Measurements from ENCODE around the gene TRMO. TPM values are rescaled to one million over a fixed set of nuclear protein-coding genes. Genes with fewer than 3 reads are reported as not detected.

Gene TRMO
- total and polyA plus RNA-seq, 2 of the 8 experiments (the other 6 are each of a cell fraction or from before 2014, with no cell fraction given), result 4.6 to 5.6 TPM

GRCh38 chr9:97864396-97864795 is 57.9 kb downstream of the TRMO start:
- H3K4ac ChIP-seq (replicated peaks; ENCODE audit: insufficient read length, low read depth, low read length), result no peak overlapping the region
- H2BK5ac ChIP-seq (ENCODE audit: low read depth, low read length), result no peak overlapping the region
- H4K20me1 ChIP-seq (replicated peaks in 1 of 2; ENCODE audit: control insufficient read depth in 1 of 2, insufficient read depth in 2 of 2, low read length in 2 of 2), result peaks cover 0 to 3% of the 10 kb centered on the region in 2 experiments
- DNase-seq (ENCODE audit: low read depth in 1 of 2, low spot score in 2 of 2) (no peak), FAIRE-seq (no peak)
- no peak overlapping the region for H4K8ac ChIP-seq (ENCODE audit: extremely low read depth, insufficient read depth, low read length)
- no peak overlapping the region for H3K23ac ChIP-seq (ENCODE audit: insufficient read length)
- H2AFZ ChIP-seq (ENCODE audit: low read length), result no peak overlapping the region
- H4K91ac ChIP-seq (replicated peaks; ENCODE audit: insufficient read length, low read length), result no peak overlapping the region
- no peaks in the 10 kb centered on the region for H3K79me1 ChIP-seq (ENCODE audit: low read depth, low read length)
- no peaks in the 10 kb centered on the region for H3K36me3 ChIP-seq (ENCODE audit: control insufficient read depth in 2 of 4, insufficient read depth in 4 of 4, low read length in 3 of 4)
- H3K23me2 ChIP-seq (ENCODE audit: low read depth, low read length), result no peaks in the 10 kb centered on the region
- H2BK12ac ChIP-seq (ENCODE audit: low read depth, low read length), result no peak overlapping the region
- H3K14ac ChIP-seq (ENCODE audit: insufficient read length), result no peak overlapping the region
- H2BK20ac ChIP-seq (ENCODE audit: low read length), result no peak overlapping the region
- H3K18ac ChIP-seq (ENCODE audit: extremely low read depth, low read length), result no peak overlapping the region
- no peaks in the 10 kb centered on the region for H3K79me2 ChIP-seq (ENCODE audit: control insufficient read depth in 1 of 2, insufficient read depth in 2 of 2, low read length in 2 of 2)
- H3K9ac ChIP-seq (replicated peaks in 1 of 4; ENCODE audit: extremely low read depth in 1 of 4, low read depth in 3 of 4, low read length in 3 of 4), result no peak overlapping the region
- ChIA-PET CTCF (ENCODE audit: partially characterized antibody) (interaction anchor here (0.8 to 4.8 kb wide), 2 partner anchors 25 to 36 kb away, joined by 3 to 26 read pairs; no protein-coding TSS in a partner anchor), POLR2A (ENCODE audit: partially characterized antibody) (interaction anchor here (1.2 kb wide), 1 partner anchor 13 kb away, joined by 3 read pairs; no protein-coding TSS in a partner anchor)
- 76% methylated on average over 1 of the region's 1 CpG; no CpG with 5 or more reads in 1 of the 2 experiments for WGBS, 2 experiments (ENCODE audit: extremely low coverage in 1 of 2, insufficient coverage in 1 of 2, insufficient read length in 1 of 2, insufficient replicate concordance in 2 of 2, low coverage in 1 of 2, low lambda C conversion rate in 2 of 2, missing lambda C conversion rate in 1 of 2)
- no peak overlapping the region for H3K27ac ChIP-seq (ENCODE audit: low read depth, low read length)
- no peak overlapping the region for H3K56ac ChIP-seq (replicated peaks; ENCODE audit: insufficient read length, low read depth, low read length)
- TF ChIP-seq RBBP5 (IDR thresholded peaks at IDR 0.05; ENCODE audit: borderline replicate concordance, low read depth, low read length) (no peak), BRCA1 (IDR thresholded peaks at IDR 0.05; ENCODE audit: low read depth, low read length) (no peak), KDM5A (IDR thresholded peaks at IDR 0.05; ENCODE audit: low read length) (no peak), ZNF274 (IDR thresholded peaks at IDR 0.05; ENCODE audit: borderline replicate concordance, extremely low read depth, low read length) (no peak), CTBP2 (IDR thresholded peaks at IDR 0.05; ENCODE audit: borderline replicate concordance, insufficient read depth, insufficient read length, low read length) (no peak), POLR2AphosphoS5 (IDR thresholded peaks at IDR 0.05; ENCODE audit: low read depth, low read length) (no peak), MAX (IDR thresholded peaks at IDR 0.05) (no peak)
- no peak overlapping the region for H3K4me2 ChIP-seq (ENCODE audit: insufficient read depth in 1 of 2, low read depth in 2 of 2, low read length in 2 of 2)
- no peak overlapping the region for H2AK5ac ChIP-seq (ENCODE audit: low read depth, low read length)
- H4K5ac ChIP-seq (ENCODE audit: insufficient read length, low read depth, low read length), result no peak overlapping the region
- H2BK120ac ChIP-seq (replicated peaks; ENCODE audit: low read depth, low read length), result no peak overlapping the region
- H3K4me3 ChIP-seq (ENCODE audit: extremely low read depth in 1 of 4, insufficient read depth in 2 of 4, low read depth in 3 of 4, low read length in 4 of 4), result no peak overlapping the region
- no peak overlapping the region for H2BK15ac ChIP-seq (ENCODE audit: low read length)
- H3K9me3 ChIP-seq (ENCODE audit: insufficient read depth in 2 of 2, low read depth in 1 of 2, low read length in 1 of 2), result no peaks in the 10 kb centered on the region
- peaks cover 17 to 33% (median 30%) of the 10 kb centered on the region in 4 experiments for H3K27me3 ChIP-seq (replicated peaks in 1 of 4; ENCODE audit: control insufficient read depth in 3 of 4, extremely low read depth in 1 of 4, insufficient read depth in 3 of 4, low read length in 3 of 4)
- peaks cover 0 to 10% (median 5%) of the 10 kb centered on the region in 4 experiments; a peak in 3 of 7 replicates for H3K4me1 ChIP-seq (replicated peaks in 1 of 4; ENCODE audit: control insufficient read depth in 3 of 4, insufficient read depth in 4 of 4, low read length in 3 of 4)

Data from H1 (cell line).